Panc1 (cell line): ENCODE results near the gene CLRN3. TPM values are rescaled to one million over a fixed set of nuclear protein-coding genes. Genes with fewer than 3 reads are reported as not detected.

Source experiments
- ATAC-seq: fragments of 200-7000 bp; cut with Tn5 transposase; 2 replicates; pipeline ENCODE4 v1.9.1; 2020; ENCODE audit warnings: mild to moderate bottlenecking, moderate library complexity
- BruUV-seq: library from RNA; stranded (reverse); fragments of 400-500 nt; replicated peaks from 2 replicates; lab custom pipeline; 2021; lab: Mats Ljungman, UMichigan
- CTCF ChIA-PET: fragments of 300-600 bp; sonication (Branson Sonifier 250); formaldehyde crosslinking; loops from one replicate; lab custom pipeline; 2022; ENCODE audit warnings: antibody characterized with exemption; lab: Charles Lee
- POLR2A ChIA-PET: fragments of 300-600 bp; sonication (Branson Sonifier 250); formaldehyde crosslinking; loops from one replicate; lab custom pipeline; 2022; ENCODE audit warnings: antibody characterized with exemption; lab: Charles Lee
- DNase-seq: peaks from one replicate; pipeline ENCODE4 v3.0.0-alpha.2; 2010; ENCODE audit warnings: low read depth, low spot score
- H3K27ac ChIP-seq: 2 replicates; pipeline ENCODE4 v1.5.1; 2011; ENCODE audit warnings: mild to moderate bottlenecking, low read length, inconsistent platforms
- H3K27me3 ChIP-seq: fragments of 200-500 bp; sonication (Bioruptor generic); 2 replicates; pipeline ENCODE4 v1.6.0; 2014; ENCODE audit warnings: low read length, inconsistent platforms; ENCODE audit not compliant: control insufficient read depth, insufficient read depth
- H3K36me3 ChIP-seq: fragments of 200-500 bp; sonication (Bioruptor generic); 2 replicates; pipeline ENCODE4 v1.5.1; 2014; ENCODE audit warnings: inconsistent platforms, mild to moderate bottlenecking, low read length, moderate library complexity; ENCODE audit not compliant: control insufficient read depth, insufficient read depth
- H3K4me1 ChIP-seq: 2 replicates; pipeline ENCODE4 v1.5.1; 2011; ENCODE audit warnings: inconsistent platforms, mild to moderate bottlenecking, low read length, moderate library complexity; ENCODE audit not compliant: control insufficient read depth, insufficient read depth
- H3K4me3 ChIP-seq, 2 experiments: 2 replicates each; pipeline ENCODE4 v1.5.1; 2011 to 2012; ENCODE audit warnings: low read depth in 2 of 2, low read length in 2 of 2, mild to moderate bottlenecking in 2 of 2, inconsistent platforms in 1 of 2, moderate library complexity in 1 of 2
- H3K9me3 ChIP-seq: fragments of 200-500 bp; sonication (Bioruptor generic); 2 replicates; pipeline ENCODE4 v1.5.1; 2014; ENCODE audit warnings: low read depth, mild to moderate bottlenecking, inconsistent platforms, low read length, moderate library complexity; ENCODE audit not compliant: control insufficient read depth, insufficient read depth
- CTCF ChIP-seq: fragments of 450-650 bp; IDR thresholded peaks from 2 replicates; pipeline ENCODE4 v1.5.1; 2017; ENCODE audit warnings: mild to moderate bottlenecking
- POLR2AphosphoS5 ChIP-seq: IDR thresholded peaks from 2 replicates; pipeline ENCODE4 v1.6.1; 2012; ENCODE audit warnings: mild to moderate bottlenecking, low read depth, low read length, moderate library complexity
- SIN3A ChIP-seq: IDR thresholded peaks from 2 replicates; pipeline ENCODE4 v1.6.1; 2012; ENCODE audit warnings: low read depth, mild to moderate bottlenecking, low read length, moderate library complexity, borderline replicate concordance; ENCODE audit not compliant: insufficient read depth
- TCF7L2 ChIP-seq: IDR thresholded peaks from 2 replicates; pipeline ENCODE4 v1.6.1; 2011; ENCODE audit warnings: mild to moderate bottlenecking, low read depth, low read length, inconsistent platforms
- in situ Hi-C: cut with HindIII; loops from 2 replicates; pipeline ENCODE4 v1.10.0; 2016; ENCODE audit warnings: low sequenced_read_pairs, low pct_unique_long_range_greater_than_20kb
- intact Hi-C: fragments of 100-400 bp; cut with micrococcal nuclease; formaldehyde crosslinking; loops from one replicate; pipeline ENCODE4 v1.10.0; 2022; ENCODE audit not compliant: unreplicated experiment
- total RNA-seq: library from RNA; stranded (reverse); gene quantifications from one replicate; pipeline ENCODE4 v1.2.1, GENCODE V29; 2021; ENCODE audit not compliant: unreplicated experiment
- TF ChIP-seq, protein P1 (sequence below), 2 experiments: IDR thresholded peaks; 2 replicates each; pipeline ENCODE4 v1.6.1; 2011 to 2012; ENCODE audit warnings: low read depth in 2 of 2, control low read depth in 1 of 2, low read length in 1 of 2, mild to moderate bottlenecking in 1 of 2, moderate library complexity in 1 of 2; ENCODE audit not compliant: insufficient read depth in 1 of 2

CLRN3 gene
- total RNA-seq, 1 experiment from 2014 or later = not detected

- in situ Hi-C loops = no loop called here
- no peak for DNase-seq
- Histone ChIP-seq H3K9me3 (no peaks in the 10 kb centered on the region), H3K27ac (no peak overlapping the region), H3K4me1 (no peaks in the 10 kb centered on the region), H3K4me3 (no peak overlapping the region), H3K36me3 (no peaks in the 10 kb centered on the region), H3K27me3 (no peaks in the 10 kb centered on the region)
- ChIA-PET CTCF (no interaction called here), POLR2A (no interaction called here)
- no peak for ATAC-seq
- no TSS peak for BruUV-seq
- TF ChIP-seq TCF7L2 = no peak
- intact Hi-C loops = no loop called here
Observed at GRCh38 chr10:127935071-127935561, 42.4 kb upstream of the CLRN3 start.

- TF ChIP-seq CTCF (no peak), POLR2AphosphoS5 (no peak), TCF7L2 (no peak), SIN3A (no peak)
- TF ChIP-seq, protein P1, sequence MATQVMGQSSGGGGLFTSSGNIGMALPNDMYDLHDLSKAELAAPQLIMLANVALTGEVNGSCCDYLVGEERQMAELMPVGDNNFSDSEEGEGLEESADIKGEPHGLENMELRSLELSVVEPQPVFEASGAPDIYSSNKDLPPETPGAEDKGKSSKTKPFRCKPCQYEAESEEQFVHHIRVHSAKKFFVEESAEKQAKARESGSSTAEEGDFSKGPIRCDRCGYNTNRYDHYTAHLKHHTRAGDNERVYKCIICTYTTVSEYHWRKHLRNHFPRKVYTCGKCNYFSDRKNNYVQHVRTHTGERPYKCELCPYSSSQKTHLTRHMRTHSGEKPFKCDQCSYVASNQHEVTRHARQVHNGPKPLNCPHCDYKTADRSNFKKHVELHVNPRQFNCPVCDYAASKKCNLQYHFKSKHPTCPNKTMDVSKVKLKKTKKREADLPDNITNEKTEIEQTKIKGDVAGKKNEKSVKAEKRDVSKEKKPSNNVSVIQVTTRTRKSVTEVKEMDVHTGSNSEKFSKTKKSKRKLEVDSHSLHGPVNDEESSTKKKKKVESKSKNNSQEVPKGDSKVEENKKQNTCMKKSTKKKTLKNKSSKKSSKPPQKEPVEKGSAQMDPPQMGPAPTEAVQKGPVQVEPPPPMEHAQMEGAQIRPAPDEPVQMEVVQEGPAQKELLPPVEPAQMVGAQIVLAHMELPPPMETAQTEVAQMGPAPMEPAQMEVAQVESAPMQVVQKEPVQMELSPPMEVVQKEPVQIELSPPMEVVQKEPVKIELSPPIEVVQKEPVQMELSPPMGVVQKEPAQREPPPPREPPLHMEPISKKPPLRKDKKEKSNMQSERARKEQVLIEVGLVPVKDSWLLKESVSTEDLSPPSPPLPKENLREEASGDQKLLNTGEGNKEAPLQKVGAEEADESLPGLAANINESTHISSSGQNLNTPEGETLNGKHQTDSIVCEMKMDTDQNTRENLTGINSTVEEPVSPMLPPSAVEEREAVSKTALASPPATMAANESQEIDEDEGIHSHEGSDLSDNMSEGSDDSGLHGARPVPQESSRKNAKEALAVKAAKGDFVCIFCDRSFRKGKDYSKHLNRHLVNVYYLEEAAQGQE (IDR thresholded peaks at IDR 0.05; ENCODE audit: insufficient read depth in 1 of 2, low read depth in 2 of 2, low read length in 1 of 2) = no peak
Observed at GRCh38 chr10:127934383-127934782, 41.6 kb upstream of the CLRN3 start.

DNA sequence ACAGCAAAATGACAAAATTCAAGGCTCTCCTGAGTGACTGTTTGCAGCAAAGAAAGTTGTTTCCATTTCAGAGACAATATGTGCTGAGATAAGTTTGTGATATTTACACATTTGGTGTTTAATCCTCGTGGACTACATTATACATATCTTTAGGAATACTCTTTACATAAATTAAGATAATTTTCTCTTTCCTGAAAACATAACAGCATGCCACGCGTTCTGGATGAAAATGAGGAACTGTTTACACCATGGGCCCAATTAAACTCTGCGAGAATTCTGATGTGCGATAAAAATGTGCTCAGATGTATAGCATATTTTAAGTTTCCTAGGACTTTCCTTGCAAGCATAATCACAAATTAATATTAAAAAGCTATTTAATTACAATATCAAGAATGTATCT is 40.5 kb upstream of the CLRN3 start:
- no peaks in the 10 kb centered on the region for H3K9me3 ChIP-seq
- TF ChIP-seq SIN3A (no peak), CTCF (no peak), TCF7L2 (no peak), POLR2AphosphoS5 (no peak)
- TF ChIP-seq, protein P1 (IDR thresholded peaks at IDR 0.05; ENCODE audit: insufficient read depth in 1 of 2, low read depth in 2 of 2, low read length in 1 of 2) = no peak
- POLR2A ChIA-PET = no interaction called here
- H3K27ac ChIP-seq = no peak overlapping the region
- intact Hi-C loops = no loop called here
- H3K36me3 ChIP-seq = no peaks in the 10 kb centered on the region
- ATAC-seq (no peak), DNase-seq (no peak)
- H3K4me1 ChIP-seq = peaks cover 2% of the 10 kb centered on the region; the same call in 1 of the 2 replicates
- BruUV-seq = no TSS peak
- in situ Hi-C loops = no loop called here
- CTCF ChIA-PET = no interaction called here
- no peak overlapping the region for H3K4me3 ChIP-seq
- H3K27me3 ChIP-seq = no peaks in the 10 kb centered on the region; the same call in 1 of the 2 replicates

More at GRCh38 chr10:127934383-127934782, 41.6 kb upstream of the CLRN3 start:
- in situ Hi-C loops = no loop called here
- ChIA-PET CTCF (no interaction called here), POLR2A (no interaction called here)
- Histone ChIP-seq H3K27me3 (no peaks in the 10 kb centered on the region), H3K9me3 (no peaks in the 10 kb centered on the region), H3K4me3 (no peak overlapping the region), H3K4me1 (no peaks in the 10 kb centered on the region), H3K27ac (no peak overlapping the region), H3K36me3 (no peaks in the 10 kb centered on the region)
- DNase-seq = no peak
- ATAC-seq = no peak
- intact Hi-C loops = no loop called here
- no TSS peak for BruUV-seq
